SKM-1 (cell line): ENCODE measurements around the gene COL20A1.

Source experiments
- DNase-seq: peaks from one replicate; lab custom pipeline; 2025; ENCODE audit not compliant: unreplicated experiment; lab: John Stamatoyannopoulos, UW

COL20A1 gene

GRCh38 chr20:63261060-63261794 is 31.8 kb upstream of the COL20A1 start:
- no peak for DNase-seq

GRCh38 chr20:63261795-63262528 is 31.0 kb upstream of the COL20A1 start:
- DNase-seq, result no peak

GRCh38 chr20:63262836-63263235 is 30.1 kb upstream of the COL20A1 start:
- no peak for DNase-seq

- no peak for DNase-seq
Measured at GRCh38 chr20:63264000-63264399, 29.0 kb upstream of the COL20A1 start.

- DNase-seq, result no peak
Measured at GRCh38 chr20:63264519-63264918, 28.5 kb upstream of the COL20A1 start.

GRCh38 chr20:63265891-63266515 is 27.0 kb upstream of the COL20A1 start:
- DNase-seq, result no peak

- DNase-seq, result no peak
Measured at GRCh38 chr20:63267691-63268090, 25.3 kb upstream of the COL20A1 start.

- no peak for DNase-seq
Measured at GRCh38 chr20:63268256-63268655, 24.7 kb upstream of the COL20A1 start.

- DNase-seq, result no peak
Measured at GRCh38 chr20:63268671-63269439, 24.1 kb upstream of the COL20A1 start.

GRCh38 chr20:63269724-63270123 is 23.3 kb upstream of the COL20A1 start:
- DNase-seq, result no peak

- no peak for DNase-seq
Measured at GRCh38 chr20:63270606-63271325, 22.2 kb upstream of the COL20A1 start.

GRCh38 chr20:63272105-63273058 is 20.6 kb upstream of the COL20A1 start, which contains the start of gene ARFGAP1:
Gene ARFGAP1, plus strand, starts transcription at chr20:63272813. Its CDS starts 2,768 bp downstream, at chr20:63275581.
- DNase-seq, result peak; percentile 52

- DNase-seq, result no peak
Measured at GRCh38 chr20:63273059-63273579, 19.9 kb upstream of the COL20A1 start.

- no peak for DNase-seq
Measured at GRCh38 chr20:63273635-63274380, 19.2 kb upstream of the COL20A1 start.

GRCh38 chr20:63274381-63275228 is 18.4 kb upstream of the COL20A1 start:
- DNase-seq, result no peak

GRCh38 chr20:63275825-63276224 is 17.2 kb upstream of the COL20A1 start:
- DNase-seq, result no peak

- no peak for DNase-seq
Measured at GRCh38 chr20:63276956-63277355, 16.0 kb upstream of the COL20A1 start.
